SKM-1 treated with dmso at 0.1 percent for 144 hours (cell line): ENCODE data around the gene STMN3.
"Not testable (repeated sequence)": the region's sequence is repeated elsewhere in the genome, so short reads cannot be mapped to it uniquely, and the experiment has no call there.

Experiments used
- DNase-seq: peaks from one replicate; lab custom pipeline; 2025; ENCODE audit not compliant: unreplicated experiment; lab: John Stamatoyannopoulos, UW

Gene STMN3

DNA sequence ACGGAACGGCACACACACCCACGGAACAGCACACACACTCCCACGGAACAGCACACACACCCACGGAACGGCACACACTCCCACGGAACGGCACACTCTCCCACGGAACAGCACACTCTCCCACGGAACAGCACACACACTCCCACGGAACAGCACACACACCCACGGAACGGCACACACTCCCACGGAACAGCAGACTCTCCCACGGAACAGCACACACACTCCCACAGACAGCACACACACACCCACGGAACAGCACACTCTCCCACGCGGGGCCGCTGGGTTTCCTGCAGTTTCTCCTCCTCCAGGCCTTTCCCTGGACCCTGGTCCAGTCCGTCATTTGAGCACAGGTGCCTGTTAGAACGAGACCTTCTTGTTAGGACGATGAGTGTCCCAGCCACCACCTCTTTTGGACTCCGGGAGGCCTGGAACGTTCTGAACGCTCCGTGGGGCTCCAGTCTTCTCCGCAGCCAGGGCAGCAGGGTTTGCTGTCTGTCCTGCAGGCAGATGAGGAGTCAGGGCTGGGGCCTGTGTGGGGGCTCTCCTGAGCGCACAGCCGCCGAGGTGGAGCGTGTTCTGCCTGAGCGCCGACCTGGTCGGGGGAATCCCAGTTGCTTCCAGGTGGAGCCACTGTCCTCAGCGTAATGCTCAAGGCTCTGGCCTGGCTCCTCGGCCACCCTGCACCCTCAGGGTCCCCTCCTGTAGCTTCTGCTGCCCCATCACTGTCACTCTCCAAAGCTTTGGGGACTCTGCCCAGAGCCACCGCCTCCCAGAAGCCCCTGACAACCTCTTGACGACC, 25.6 kb upstream of the STMN3 start:
- DNase-seq: no peak

DNA sequence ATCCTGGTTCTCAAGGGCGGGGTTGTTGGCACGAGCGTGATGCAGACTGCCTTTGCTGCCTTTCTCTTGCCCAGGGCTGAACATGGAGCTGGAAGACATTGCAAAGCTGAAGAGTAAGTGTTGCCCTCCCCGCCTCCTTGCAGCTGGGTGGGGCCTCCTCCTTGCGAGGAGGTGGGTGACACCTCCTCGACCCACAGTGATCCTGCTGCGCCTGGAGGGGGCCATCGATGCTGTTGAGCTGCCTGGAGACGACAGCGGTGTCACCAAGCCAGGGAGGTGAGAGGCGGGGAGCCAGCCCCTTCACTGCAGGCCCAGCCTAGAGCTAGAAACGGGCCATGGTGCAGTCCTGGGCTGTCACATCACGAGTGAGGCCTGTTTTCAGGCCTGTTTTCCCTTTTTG, 24.8 kb upstream of the STMN3 start:
- no peak for DNase-seq

DNA sequence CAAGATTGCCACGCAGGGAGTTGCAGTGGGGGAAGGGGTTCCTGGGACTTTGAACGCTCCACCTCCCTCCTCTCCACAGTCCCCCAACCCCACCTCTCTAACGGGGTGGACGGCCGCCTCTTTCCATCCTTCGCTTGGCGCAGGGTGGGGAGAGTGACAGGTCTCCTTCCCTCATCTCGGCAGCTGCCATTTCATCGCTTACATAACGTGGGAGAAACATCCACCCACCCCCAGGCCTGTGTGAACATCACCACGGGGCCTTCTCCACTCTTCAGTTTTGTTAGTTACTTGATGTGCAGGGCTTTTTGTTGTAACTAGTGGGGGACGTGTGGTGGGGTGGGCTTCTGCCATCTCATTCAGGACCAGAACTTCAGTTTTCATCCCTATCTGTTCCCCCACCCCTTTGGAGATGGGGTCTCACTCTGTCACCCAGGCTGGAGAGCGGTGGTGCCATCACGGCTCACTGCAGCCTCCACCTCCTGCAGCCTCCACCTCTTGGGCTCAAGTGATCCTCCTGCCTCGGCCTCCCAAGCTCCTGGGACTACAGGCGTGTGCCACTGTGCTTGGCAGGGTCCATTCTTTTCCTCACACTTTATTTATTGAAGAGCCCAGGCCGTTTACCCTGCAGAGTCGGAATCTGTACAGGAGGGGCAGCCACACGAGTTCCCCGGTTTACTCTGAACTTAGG, 22.6 kb upstream of the STMN3 start:
- DNase-seq: no peak

DNA sequence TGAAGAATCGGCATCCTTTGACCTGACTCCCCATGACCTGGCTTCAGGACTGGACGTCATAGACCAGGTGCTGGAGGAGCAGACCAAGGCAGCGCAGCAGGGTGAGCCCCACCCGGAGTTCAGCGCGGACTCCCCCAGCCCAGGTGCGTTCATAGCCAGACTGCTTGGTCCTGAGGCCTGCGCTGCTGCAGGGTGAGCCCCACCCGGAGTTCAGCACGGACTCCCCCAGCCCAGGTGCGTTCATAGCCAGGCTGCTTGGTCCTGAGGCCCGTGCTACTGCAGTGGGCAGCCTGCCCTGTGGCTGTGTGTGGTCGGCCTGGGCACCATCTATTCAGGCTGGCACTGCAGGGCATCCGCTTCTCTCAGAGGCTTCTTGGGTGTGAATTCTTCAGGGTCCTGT, 20.7 kb upstream of the STMN3 start:
- DNase-seq: no peak

DNA sequence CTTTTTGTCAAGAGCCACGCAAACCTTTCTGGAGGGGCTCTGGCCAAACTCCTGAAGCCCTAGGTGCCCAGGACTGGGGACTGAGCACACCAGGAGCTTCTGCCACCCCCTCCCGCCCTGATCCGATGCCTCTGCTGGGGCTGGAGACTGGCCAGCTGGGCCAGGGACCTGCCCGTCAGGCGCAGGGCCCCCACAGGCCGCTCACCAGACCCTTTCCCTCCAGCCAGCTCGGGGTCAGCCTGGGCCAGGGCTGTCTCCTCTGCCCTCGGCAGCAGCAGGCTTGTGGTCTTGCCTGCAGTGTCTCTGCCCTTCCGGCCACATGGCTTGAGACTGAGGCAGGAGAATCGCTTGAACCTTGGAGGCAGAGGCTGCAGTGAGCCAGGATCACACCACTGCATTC, 19.4 kb upstream of the STMN3 start:
- no peak for DNase-seq

DNA sequence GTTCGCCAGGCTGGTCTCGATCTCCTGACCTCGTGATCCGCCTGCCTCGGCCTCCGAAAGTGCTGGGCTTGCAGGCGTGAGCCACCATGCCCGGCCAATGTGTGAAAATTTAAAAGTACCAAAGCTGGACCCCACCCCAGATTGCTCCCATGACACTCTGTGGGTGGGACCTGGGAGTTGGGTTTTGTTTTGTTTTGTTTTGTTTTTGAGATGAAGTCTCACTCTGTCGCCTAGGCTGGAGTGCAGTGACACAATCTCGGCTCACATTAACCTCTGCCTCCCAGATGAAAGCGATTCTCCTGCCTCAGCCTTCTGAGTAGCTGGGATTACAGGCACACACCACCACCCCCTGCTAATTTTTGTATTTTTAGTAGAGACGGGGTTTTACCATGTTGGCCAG, 18.5 kb upstream of the STMN3 start:
- DNase-seq: not testable (repeated sequence)

DNA sequence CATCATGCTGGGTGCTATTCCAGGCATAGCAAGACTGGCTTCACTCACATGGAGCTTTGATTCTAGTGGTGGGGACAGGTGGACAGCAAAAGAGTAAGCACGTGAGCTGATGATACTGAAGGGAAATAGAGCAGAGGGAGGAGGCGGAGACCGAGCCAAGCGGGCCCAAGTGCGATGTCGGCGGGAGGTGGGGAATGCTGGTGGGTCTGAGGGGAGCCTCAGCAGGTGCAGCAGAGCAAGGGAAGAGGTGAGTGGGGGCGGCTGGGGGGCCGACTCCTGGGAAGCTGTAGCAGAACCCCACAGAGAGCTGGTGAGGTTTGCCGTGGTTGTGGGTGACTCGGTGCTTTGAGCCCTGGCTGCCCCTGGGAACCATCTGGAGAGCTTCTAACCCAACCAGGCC, 15.1 kb upstream of the STMN3 start:
- no peak for DNase-seq

DNA sequence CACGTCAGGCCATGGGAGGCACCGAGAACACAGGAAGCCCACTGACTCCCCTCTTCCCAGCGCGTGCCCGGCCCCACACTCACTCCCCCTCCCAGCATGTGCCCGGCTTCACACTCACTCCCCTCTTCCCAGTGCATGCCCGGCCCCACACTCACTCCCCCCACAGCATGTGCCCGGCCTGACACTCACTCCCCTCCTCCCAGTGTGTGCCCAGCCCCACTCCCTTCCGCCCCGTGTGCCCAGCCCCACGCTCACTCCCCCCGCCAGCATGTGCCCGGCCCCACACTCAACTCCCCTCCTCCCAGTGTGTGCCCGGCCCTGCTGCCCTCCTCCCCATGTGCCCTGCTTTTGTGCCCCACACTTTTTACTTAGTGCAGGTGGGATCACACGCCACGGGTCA, 14.6 kb upstream of the STMN3 start:
- no peak for DNase-seq

DNA sequence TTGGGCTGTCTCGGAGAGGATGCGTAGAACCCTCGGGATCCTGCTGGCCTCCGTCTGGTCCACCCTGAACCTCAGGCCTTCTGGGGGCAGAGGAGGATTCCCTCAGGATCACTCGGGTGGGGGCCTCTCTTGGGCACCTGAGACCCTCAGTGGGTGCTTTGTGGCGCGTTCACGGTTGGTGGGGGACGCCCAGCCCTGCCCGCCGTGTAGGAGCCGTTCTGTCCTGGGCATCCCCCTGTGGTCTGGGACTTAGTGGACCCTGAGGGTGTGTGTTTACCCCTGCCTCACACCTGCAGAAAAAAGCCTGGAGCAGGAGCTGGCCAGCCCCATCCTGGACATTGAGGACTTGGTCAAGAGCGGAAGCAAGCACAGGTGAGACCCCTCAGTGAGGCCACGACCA, 12.5 kb upstream of the STMN3 start:
- DNase-seq: no peak

DNA sequence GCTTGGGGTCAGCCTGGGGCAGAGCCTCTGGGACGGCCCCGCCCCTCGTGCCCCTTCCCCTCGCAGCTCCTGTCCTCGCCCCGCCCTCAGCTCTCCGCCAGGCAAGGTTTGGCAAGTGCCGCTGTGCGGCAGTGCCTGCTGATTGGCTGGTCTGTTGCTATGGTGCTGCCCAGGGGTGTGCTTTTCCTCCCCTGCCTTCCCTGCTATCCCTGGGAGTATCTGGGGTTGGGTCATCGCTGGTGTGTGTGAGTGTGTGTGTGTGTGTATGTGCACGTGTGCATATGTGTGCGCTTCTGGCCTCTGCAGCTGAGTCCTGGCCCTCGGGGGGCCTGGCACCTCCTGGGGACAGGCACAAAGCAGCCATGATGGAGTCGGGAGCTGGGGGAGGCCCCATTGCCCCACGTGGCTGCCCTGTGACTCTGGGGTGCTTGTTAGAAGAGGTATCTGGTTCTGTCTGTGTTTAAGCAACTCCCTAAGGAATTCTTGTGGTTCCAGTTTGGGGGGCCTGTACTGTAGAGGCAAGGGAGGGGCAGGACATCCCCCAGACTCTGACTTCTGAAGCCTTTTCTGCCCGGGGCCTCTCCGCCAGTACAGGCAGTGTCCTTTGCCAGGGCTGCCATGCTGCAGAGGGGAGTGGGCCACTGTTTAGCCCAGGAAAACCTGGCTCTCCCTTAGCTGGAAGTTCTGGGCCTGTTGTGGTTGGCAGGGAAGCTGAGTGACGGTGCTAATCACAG, 11.8 kb upstream of the STMN3 start:
- no peak for DNase-seq

DNA sequence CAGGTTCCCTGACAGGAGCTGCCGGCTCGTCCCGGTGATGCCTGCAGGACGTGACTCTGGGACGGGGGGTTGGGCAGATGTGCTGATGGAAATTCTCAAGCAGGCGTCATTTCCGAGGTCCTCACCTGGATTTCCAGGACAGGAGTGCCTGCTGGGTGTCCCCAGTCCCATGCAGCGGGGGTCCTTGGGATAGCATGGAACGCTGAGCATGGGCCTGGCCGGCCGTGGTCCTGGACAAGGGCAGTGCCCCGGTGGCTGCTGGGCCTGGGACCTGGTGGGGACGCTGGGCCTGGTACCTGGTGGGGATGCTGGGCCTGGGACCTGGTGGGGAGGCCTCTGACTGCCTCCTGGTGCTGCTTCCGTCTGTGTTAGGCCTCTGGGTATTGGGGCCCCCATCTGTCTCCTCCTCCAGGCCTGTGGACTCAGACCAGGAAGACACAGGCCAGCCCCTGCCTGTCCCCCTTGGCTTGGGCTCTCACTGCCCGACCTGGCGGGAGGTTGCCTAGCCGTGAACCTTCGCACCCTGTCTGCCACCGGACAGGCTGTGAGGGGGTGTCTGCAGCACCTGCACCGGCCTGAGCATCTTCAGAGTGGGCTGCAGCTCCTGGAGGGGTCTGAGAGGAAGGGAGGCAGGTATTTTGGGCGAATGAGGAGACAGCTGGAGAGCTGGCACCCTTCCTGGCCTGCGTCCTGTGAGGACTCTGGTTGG, 11.1 kb upstream of the STMN3 start:
- no peak for DNase-seq

DNA sequence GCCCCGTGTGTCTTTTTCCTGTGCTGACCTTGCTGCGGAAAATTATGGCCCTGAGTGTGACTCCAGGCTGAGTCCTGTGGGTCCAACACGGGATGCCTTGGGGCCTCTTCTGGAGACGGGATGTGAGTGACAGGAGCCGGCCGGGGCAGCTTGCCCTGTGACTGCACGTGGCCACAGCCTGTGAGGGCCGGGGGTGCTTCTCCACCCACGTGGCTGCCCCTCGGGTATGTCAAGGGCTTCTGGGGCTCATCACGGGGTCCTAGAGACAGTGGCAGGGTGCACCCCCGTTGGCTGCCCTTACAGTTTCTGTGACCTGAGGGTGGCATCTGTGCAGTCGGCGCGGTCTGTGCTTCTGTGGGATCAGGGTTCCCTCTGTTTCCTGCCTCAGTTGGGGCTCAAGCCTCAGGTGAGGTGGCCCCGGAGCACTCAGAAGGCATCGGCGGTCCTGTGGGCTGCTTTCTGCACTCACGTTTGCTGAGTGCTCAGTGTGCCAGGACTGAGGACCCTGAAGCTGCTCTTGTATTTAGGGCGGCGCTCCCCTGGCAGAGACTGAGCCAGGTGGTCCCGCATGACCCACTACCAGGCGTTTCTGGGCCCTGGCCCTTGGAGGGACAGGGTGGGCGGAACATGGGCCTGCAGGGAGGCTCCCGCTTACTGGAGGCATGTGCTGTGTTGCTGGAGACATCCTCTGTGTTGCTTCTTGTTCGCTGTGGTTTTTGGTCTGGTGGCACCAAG, 10.3 kb upstream of the STMN3 start:
- DNase-seq: no peak

DNA sequence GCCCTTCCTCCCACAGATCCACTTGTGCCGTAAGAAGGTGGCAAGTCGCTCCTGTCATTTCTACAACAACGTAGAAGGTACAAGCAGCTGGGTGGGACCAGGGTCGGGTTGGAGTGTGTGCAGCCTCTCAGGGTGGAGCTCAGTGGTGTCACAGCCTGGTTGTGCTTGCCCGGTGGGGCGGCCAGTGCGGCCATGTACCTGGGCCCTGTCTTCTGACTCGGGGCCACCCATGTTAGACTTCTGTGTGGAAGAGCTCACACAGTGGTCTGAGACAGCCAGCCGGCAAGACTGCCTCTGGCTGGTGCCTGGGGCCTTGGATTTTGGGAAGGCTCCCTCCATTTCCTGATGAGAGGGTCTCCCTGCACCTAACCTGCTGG, 9.6 kb upstream of the STMN3 start:
- DNase-seq: no peak

DNA sequence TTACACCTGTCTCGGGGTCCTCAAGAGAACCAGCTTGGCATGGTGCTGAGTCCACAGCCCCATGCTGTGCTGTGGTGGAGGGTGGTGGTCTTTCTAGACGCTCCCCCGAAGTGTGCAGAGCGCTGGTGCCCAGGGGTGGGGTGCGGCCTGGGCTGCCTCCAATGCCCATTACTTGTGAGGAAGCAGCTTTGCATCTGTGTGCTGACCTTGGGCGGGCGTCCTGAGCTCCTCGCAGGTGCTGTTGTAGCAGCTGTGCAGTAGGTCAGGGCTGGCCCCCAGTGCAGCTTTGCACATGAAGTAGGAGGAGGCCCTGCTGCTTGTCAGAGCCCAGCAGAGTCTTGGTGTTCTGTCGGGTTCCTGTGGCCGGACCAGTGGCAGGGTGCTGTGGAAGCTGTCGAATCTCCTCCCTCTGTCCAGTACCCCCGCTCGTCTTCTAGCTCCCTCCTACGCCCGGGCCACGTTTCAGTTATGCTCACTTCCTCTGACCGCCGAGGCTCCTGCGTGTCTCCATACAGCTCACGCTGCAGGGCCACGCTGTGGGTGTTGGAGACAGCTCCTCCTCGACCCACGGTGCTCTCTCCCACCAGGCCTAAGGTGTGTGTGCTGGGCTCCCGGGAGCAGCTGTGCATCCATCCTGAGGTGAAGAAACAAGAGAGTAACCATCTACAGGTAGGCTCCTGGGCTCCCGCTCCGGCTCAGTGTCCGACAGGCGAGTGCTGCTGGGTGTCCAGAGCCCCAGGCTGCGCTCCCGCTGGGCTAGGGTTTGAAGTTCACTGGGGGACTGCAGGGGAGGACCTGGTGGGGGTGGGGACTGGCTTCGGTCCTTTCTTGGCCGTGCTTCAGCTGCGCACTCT, 9.0 kb upstream of the STMN3 start:
- DNase-seq: no peak

DNA sequence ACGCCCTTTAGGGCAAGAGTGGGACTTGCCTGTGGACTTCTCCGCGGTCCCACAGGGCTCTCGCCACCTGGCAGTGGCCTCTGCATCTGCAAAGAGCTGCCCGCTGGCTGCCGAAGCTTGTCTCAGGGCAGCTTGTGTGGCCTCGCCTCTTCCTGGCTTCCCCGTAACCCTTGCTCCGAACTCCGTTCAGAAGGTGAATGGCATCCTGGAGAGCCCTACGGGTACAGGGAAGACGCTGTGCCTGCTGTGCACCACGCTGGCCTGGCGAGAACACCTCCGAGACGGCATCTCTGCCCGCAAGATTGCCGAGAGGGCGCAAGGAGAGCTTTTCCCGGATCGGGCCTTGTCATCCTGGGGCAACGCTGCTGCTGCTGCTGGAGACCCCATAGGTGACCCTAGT, 7.9 kb upstream of the STMN3 start:
- DNase-seq: no peak

DNA sequence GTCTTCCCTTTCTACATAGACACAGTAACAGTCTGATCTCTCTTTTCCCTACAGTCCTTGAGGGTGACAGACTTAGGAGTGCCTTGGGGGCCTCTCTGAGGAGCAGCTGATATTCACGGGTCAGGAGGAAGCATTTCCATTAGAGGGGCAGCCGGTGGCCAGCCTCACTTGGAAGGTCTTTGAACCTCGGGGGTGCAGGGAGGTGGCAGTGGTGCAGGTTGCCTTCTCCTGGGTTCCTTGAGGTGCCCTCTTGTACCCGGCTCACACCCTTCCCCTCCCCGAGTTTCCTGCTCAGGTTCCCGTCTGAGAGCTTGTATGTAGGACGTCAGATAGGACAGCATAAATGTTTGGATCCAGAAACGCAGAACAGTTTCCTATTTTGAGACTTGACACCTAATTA, 7.4 kb upstream of the STMN3 start:
- no peak for DNase-seq

DNA sequence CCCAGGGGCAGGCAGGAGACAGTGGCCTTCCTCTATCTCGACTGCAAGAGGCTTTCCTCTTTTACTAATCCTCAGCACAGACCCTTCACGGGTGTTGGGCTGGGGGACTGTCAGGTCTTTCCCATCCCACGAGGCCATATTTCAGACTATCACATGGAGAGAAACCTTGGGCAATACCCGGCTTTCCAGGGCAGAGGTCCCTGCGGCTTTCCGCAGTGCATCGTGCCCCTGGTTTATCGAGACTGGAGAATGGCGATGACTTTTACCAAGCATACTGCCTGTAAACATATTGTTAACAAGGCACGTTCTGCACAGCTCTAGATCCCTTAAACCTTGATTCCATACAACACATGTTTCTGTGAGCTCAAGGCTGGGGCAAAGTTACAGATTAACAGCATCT, 7.0 kb upstream of the STMN3 start:
- DNase-seq: not testable (repeated sequence)

DNA sequence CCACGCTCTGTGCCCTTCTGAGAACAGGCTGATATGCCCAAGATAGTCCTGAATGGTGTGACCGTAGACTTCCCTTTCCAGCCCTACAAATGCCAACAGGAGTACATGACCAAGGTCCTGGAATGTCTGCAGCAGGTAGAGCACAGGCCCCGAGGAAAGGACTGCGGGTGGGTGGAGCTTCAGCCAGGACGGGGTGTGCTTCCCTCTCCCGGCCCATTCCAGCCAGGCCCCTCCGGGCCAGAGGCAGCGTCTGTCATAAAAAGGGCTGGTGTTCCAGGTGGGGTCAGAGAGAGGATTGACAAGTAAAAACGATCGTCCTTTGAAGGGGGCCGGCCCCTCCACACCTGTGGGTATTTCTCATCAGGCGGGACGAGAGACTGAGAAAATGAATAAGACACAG, 6.1 kb upstream of the STMN3 start:
- no peak for DNase-seq

DNA sequence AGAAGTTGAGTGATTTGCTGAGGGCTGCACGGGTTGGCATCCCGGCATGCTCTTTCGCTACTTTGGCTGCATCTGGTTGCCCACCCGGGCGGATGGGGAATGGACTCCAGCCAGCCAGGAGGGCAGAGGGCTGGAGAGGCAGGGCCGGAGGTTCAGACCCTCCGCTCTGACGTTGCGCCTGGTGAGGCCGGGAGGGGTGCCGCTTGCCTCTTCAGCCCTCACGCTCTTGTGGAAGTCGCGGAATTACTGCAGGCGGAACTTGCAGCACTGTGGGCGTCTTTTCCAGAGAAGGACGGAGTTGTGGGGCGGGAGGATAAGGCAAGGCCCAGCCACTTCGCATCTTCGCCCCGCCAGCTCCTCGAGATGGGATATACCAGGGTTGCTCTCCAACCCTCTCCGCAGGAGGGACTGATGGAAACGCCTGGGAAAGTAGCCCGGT, 5.5 kb upstream of the STMN3 start:
- DNase-seq: no peak
